Measurements from ENCODE around the gene KIAA0753.

The KIAA0753 gene

GRCh38 chr17:6638046-6638908 lies 2.2 kb downstream of the KIAA0753 start:
- H3K79me2 ChIP-seq (ENCODE audit: insufficient read depth, low read length) = peaks cover 6% of the 10 kb centered on the region; the same call in 1 of the 2 replicates
- H3K27ac ChIP-seq (ENCODE audit: low read depth, low read length, poor library complexity, severe bottlenecking) = no peak overlapping the region
- H3K9me2 ChIP-seq (ENCODE audit: low read depth, low read length) = no peaks in the 10 kb centered on the region
- peaks cover 31% of the 10 kb centered on the region for H3K36me3 ChIP-seq (ENCODE audit: insufficient read depth, low read length)
- TF ChIP-seq CTCF (IDR thresholded peaks at IDR 0.05; ENCODE audit: low read length) = no peak
- no peak for TF ChIP-seq EZH2 (IDR thresholded peaks at IDR 0.05; ENCODE audit: borderline replicate concordance, low read length)
- peak overlapping the region; percentile 98 for H3K4me2 ChIP-seq (ENCODE audit: low read length)
- peak overlapping the region; percentile 99; the same call in 1 of the 2 replicates for H3K9ac ChIP-seq (ENCODE audit: low read length)
- peaks cover 31% of the 10 kb centered on the region for H3K4me1 ChIP-seq (ENCODE audit: insufficient read depth, low read length, severe bottlenecking)
- no peak overlapping the region for H2AFZ ChIP-seq (ENCODE audit: low read length)
- H4K20me1 ChIP-seq (ENCODE audit: insufficient read depth, low read length) = no peaks in the 10 kb centered on the region
- H3F3A ChIP-seq (ENCODE audit: insufficient read depth, low read length) = no peaks in the 10 kb centered on the region; the same call in none of the 2 replicates
- peak overlapping the region; percentile 88 for H3K4me3 ChIP-seq (ENCODE audit: low read depth, low read length, poor library complexity, severe bottlenecking)
- no peaks in the 10 kb centered on the region for H3K27me3 ChIP-seq (ENCODE audit: insufficient read depth, low read length)
- H3K9me3 ChIP-seq (ENCODE audit: low read length) = 0 out of 2 replicates have a peak, but pooled peaks cover 3% of the 10 kb centered on the region

GRCh38 chr17:6637458-6637840 lies 3.1 kb downstream of the KIAA0753 start:
- Histone ChIP-seq H3F3A (ENCODE audit: insufficient read depth, low read length) (no peaks in the 10 kb centered on the region; the same call in 1 of the 2 replicates), H3K4me3 (ENCODE audit: low read depth, low read length, poor library complexity, severe bottlenecking) (no peak overlapping the region), H3K27ac (ENCODE audit: low read depth, low read length, poor library complexity, severe bottlenecking) (no peak overlapping the region), H3K36me3 (ENCODE audit: insufficient read depth, low read length) (peaks cover 31% of the 10 kb centered on the region), H3K9ac (ENCODE audit: low read length) (no peak overlapping the region), H3K27me3 (ENCODE audit: insufficient read depth, low read length) (no peaks in the 10 kb centered on the region), H2AFZ (ENCODE audit: low read length) (no peak overlapping the region), H3K9me3 (ENCODE audit: low read length) (0 out of 2 replicates have a peak, but pooled peaks cover 3% of the 10 kb centered on the region), H3K4me1 (ENCODE audit: insufficient read depth, low read length, severe bottlenecking) (peaks cover 27% of the 10 kb centered on the region), H3K79me2 (ENCODE audit: insufficient read depth, low read length) (peaks cover 6% of the 10 kb centered on the region; the same call in 1 of the 2 replicates), H4K20me1 (ENCODE audit: insufficient read depth, low read length) (no peaks in the 10 kb centered on the region), H3K9me2 (ENCODE audit: low read depth, low read length) (no peaks in the 10 kb centered on the region), H3K4me2 (ENCODE audit: low read length) (no peak overlapping the region)
- TF ChIP-seq EZH2 (IDR thresholded peaks at IDR 0.05; ENCODE audit: borderline replicate concordance, low read length) = no peak
- no peak for TF ChIP-seq CTCF (IDR thresholded peaks at IDR 0.05; ENCODE audit: low read length)

DNA sequence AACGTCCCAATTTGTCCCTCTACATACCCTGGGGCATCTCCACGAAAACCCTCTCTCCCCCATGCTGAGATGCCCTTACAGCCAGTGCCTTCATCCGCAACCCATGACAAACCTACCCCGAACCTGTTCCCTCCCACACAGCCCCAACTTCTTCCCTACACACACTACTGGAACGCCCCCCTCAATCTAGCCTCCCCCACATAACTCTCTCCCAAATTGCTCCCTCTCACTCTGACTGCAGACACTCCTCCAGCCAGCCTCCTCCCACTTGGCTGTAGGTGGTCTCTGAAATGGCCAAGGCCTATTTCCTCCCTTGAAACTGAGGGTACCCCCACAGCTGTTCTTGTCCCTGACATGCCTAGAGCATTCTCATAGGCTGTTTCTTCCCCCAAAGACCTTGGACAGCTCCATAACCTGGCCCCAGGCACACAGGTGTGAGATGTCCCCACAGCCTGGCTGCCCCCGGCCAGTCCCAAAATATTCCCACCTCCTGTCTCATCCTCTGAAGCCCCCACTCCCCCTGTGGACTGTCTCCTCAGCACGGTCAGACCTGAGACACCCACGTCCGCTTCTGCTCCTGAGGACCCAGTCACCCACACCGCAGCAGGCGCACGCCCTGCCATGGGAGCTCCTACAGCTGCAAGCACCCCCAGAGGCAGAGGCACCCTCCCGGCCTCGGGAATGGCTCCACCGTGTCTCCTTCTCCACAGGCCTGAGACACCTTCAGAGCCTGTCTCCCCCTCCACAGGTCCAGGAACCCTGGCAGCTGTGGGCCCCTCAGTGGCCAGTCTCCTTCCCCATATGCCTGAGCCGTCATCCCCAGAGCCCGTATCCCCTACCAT lies 3.7 kb downstream of the KIAA0753 start:
- Histone ChIP-seq H3K27me3 (ENCODE audit: insufficient read depth, low read length) (no peaks in the 10 kb centered on the region), H3K9me3 (ENCODE audit: low read length) (0 out of 2 replicates have a peak, but pooled peaks cover 3% of the 10 kb centered on the region), H3K9ac (ENCODE audit: low read length) (no peak overlapping the region), H2AFZ (ENCODE audit: low read length) (no peak overlapping the region), H3K4me1 (ENCODE audit: insufficient read depth, low read length, severe bottlenecking) (peaks cover 21% of the 10 kb centered on the region), H4K20me1 (ENCODE audit: insufficient read depth, low read length) (no peaks in the 10 kb centered on the region), H3K27ac (ENCODE audit: low read depth, low read length, poor library complexity, severe bottlenecking) (no peak overlapping the region), H3F3A (ENCODE audit: insufficient read depth, low read length) (no peaks in the 10 kb centered on the region; the same call in 1 of the 2 replicates), H3K36me3 (ENCODE audit: insufficient read depth, low read length) (peaks cover 28% of the 10 kb centered on the region), H3K4me2 (ENCODE audit: low read length) (no peak overlapping the region), H3K4me3 (ENCODE audit: low read depth, low read length, poor library complexity, severe bottlenecking) (no peak overlapping the region), H3K79me2 (ENCODE audit: insufficient read depth, low read length) (peaks cover 6% of the 10 kb centered on the region; the same call in 1 of the 2 replicates), H3K9me2 (ENCODE audit: low read depth, low read length) (no peaks in the 10 kb centered on the region)
- TF ChIP-seq CTCF (IDR thresholded peaks at IDR 0.05; ENCODE audit: low read length) (no peak), EZH2 (IDR thresholded peaks at IDR 0.05; ENCODE audit: borderline replicate concordance, low read length) (no peak)
